A549 (cell line): ENCODE results near the gene SLC27A2. TPM values are rescaled to one million over a fixed set of nuclear protein-coding genes. Genes with fewer than 3 reads are reported as not detected.
"Not testable (repeated sequence)": the region's sequence is repeated elsewhere in the genome, so short reads cannot be mapped to it uniquely, and the experiment has no call there.

ENCODE experiments used
- ATAC-seq, 2 experiments: fragments of 200-7000 bp in 1 of 2; fragments of >200 bp in 1 of 2; cut with Nextera tagmentation in 1 of 2; cut with Tn5 transposase in 1 of 2; 3 replicates each; pipeline versions ENCODE4 v1.8.0 to v1.9.1; 2018 to 2020; ENCODE audit warnings: mild to moderate bottlenecking in 1 of 2, moderate library complexity in 1 of 2
- CTCF ChIA-PET: fragments of 300-600 bp; sonication (Branson Sonifier 250); formaldehyde crosslinking; extraction: SDS; loops from one replicate; lab custom pipeline; 2021; ENCODE audit warnings: antibody characterized with exemption, inconsistent platforms; lab: Yijun Ruan, JAX
- POLR2A ChIA-PET: fragments of 350-600 bp; formaldehyde crosslinking; extraction: SDS; loops from one replicate; lab custom pipeline; 2021; ENCODE audit warnings: antibody characterized with exemption, inconsistent platforms; lab: Yijun Ruan, JAX
- DNase-seq, 2 experiments: peaks; one replicate each; pipeline versions ENCODE4 v3.0.0 to v3.0.0-alpha.2; 2011 to 2016; ENCODE audit warnings: low read depth in 1 of 2, low spot score in 1 of 2
- FAIRE-seq: peaks from 2 replicates; lab custom pipeline; 2011; peaks lifted over from hg19 to GRCh38; lab: Jason Lieb, UNC
- H3K27ac ChIP-seq, 2 experiments: fragments of >200 bp; sonication (Bioruptor Twin); formaldehyde crosslinking; 3 replicates each; pipeline ENCODE4 v1.5.1; 2016 to 2017
- H3K4me1 ChIP-seq: fragments of >200 bp; sonication (Bioruptor Twin); formaldehyde crosslinking; 3 replicates; pipeline ENCODE4 v1.6.1; 2016
- H3K4me2 ChIP-seq: fragments of >200 bp; sonication (Bioruptor Twin); formaldehyde crosslinking; 3 replicates; pipeline ENCODE4 v1.6.1; 2016
- H3K4me3 ChIP-seq: fragments of >200 bp; sonication (Bioruptor Twin); formaldehyde crosslinking; 3 replicates; pipeline ENCODE4 v1.5.1; 2016
- H3K9me3 ChIP-seq: fragments of >200 bp; sonication (Bioruptor Twin); formaldehyde crosslinking; 3 replicates; pipeline ENCODE4 v1.6.1; 2016
- CBX2 ChIP-seq: fragments of 200-600 bp; sonication (generic); IDR thresholded peaks from 2 replicates; pipeline ENCODE4 v1.6.1; 2016; ENCODE audit warnings: low read depth, mild to moderate bottlenecking, borderline replicate concordance
- CBX8 ChIP-seq: fragments of 200-600 bp; sonication (generic); IDR thresholded peaks from 2 replicates; pipeline ENCODE4 v1.6.1; 2016
- CHD2 ChIP-seq: fragments of 150-350 bp; IDR thresholded peaks from 2 replicates; pipeline ENCODE4 v1.6.1; 2014; ENCODE audit warnings: low read length; ENCODE audit not compliant: partially characterized antibody
- CHD4 ChIP-seq: fragments of 200-600 bp; sonication (generic); IDR thresholded peaks from 2 replicates; pipeline ENCODE4 v1.6.1; 2016; ENCODE audit warnings: antibody characterized with exemption, mild to moderate bottlenecking, borderline replicate concordance
- EP300 ChIP-seq, 2 experiments: fragments of >200 bp; sonication (Bioruptor Twin); formaldehyde crosslinking; IDR thresholded peaks; 2 replicates in 1 of 2; 3 replicates in 1 of 2; pipeline ENCODE4 v1.6.1; 2016 to 2017
- ESRRA ChIP-seq: fragments of 150-350 bp; IDR thresholded peaks from 2 replicates; pipeline ENCODE4 v1.6.1; 2014; ENCODE audit warnings: mild to moderate bottlenecking, low read length, borderline replicate concordance
- FOSL2 ChIP-seq, 2 experiments: fragments of 450-650 bp in 1 of 2; fragments of >200 bp in 1 of 2; sonication (Bioruptor Twin) in 1 of 2; formaldehyde crosslinking; IDR thresholded peaks; 2 replicates each; pipeline versions ENCODE4 v1.5.0 to v1.6.1; 2016 to 2020; ENCODE audit warnings: mild to moderate bottlenecking in 1 of 2, moderate library complexity in 1 of 2
- HDAC2 ChIP-seq: fragments of 200-600 bp; sonication (generic); IDR thresholded peaks from 2 replicates; pipeline ENCODE4 v1.6.1; 2016
- HEYL ChIP-seq: fragments of 250-450 bp; sonication (Bioruptor Pico); IDR thresholded peaks from 2 replicates; pipeline ENCODE4 v1.8.0; 2021; ENCODE audit warnings: mild to moderate bottlenecking, moderate library complexity
- HOXA7 ChIP-seq: fragments of 250-450 bp; sonication (Bioruptor Pico); IDR thresholded peaks from 2 replicates; pipeline ENCODE4 v1.5.0; 2020; ENCODE audit warnings: mild to moderate bottlenecking, moderate library complexity
- MYC ChIP-seq: IDR thresholded peaks from 2 replicates; pipeline ENCODE4 v1.6.1; 2012; ENCODE audit warnings: mild to moderate bottlenecking, inconsistent platforms, low read length, improper control_type of control experiment, borderline replicate concordance
- RAD21 ChIP-seq, 2 experiments: fragments of >200 bp in 1 of 2; sonication (Bioruptor Twin) in 1 of 2; formaldehyde crosslinking in 1 of 2; IDR thresholded peaks in 1 of 2; conservative IDR thresholded peaks in 1 of 2; 2 replicates in 1 of 2; 3 replicates in 1 of 2; pipeline ENCODE4 v1.6.1; 2012 to 2018; ENCODE audit warnings: inconsistent platforms in 1 of 2
- RNF2 ChIP-seq: fragments of 200-600 bp; sonication (generic); IDR thresholded peaks from 2 replicates; pipeline ENCODE4 v1.6.1; 2016; ENCODE audit warnings: low read depth, mild to moderate bottlenecking, antibody characterized with exemption, moderate library complexity, borderline replicate concordance
- SMC3 ChIP-seq: fragments of >200 bp; sonication (Bioruptor Twin); formaldehyde crosslinking; IDR thresholded peaks from 3 replicates; pipeline ENCODE4 v1.6.1; 2018; ENCODE audit warnings: inconsistent platforms
- TFCP2L1 ChIP-seq: fragments of 250-450 bp; sonication (Bioruptor Pico); IDR thresholded peaks from 2 replicates; pipeline ENCODE4 v1.5.0; 2021; ENCODE audit warnings: mild to moderate bottlenecking
- ZSCAN20 ChIP-seq: fragments of 250-450 bp; sonication (Bioruptor Pico); IDR thresholded peaks from 2 replicates; pipeline ENCODE4 v1.8.0; 2022; ENCODE audit warnings: mild to moderate bottlenecking, moderate library complexity
- WGBS: methylation state at CpG from one replicate; pipeline ENCODE4 v1.1.6; 2017; ENCODE audit errors: missing lambda C conversion rate; 5-methylcytosine and 5-hydroxymethylcytosine counted together
- polyA minus RNA-seq: library from RNA; depleted of rRNA, polyadenylated mRNA; stranded (reverse); fragments of >200 nt; gene quantifications from 2 replicates; pipeline ENCODE4 v1.2.3, GENCODE V29; 2011; rRNA and poly(A)+ RNA removed
- polyA plus RNA-seq, 4 experiments: library from polyadenylated mRNA; depleted of rRNA in 3 of 4; stranded (reverse); fragments of >200 nt; fragmentation: RNase III in 1 of 4; extraction: RNeasy Plus Mini Kit Qiagen cat#74134 plus additional on column Dnase treatment in 1 of 4; gene quantifications; 2 replicates in 3 of 4; 3 replicates in 1 of 4; pipeline ENCODE4 v1.2.3, GENCODE V29; 2011 to 2017
- TF ChIP-seq, protein P1 (sequence below): fragments of >200 bp; sonication (Bioruptor Twin); formaldehyde crosslinking; IDR thresholded peaks from 3 replicates; pipeline ENCODE4 v1.6.1; 2016
- TF ChIP-seq, protein P2 (sequence below): IDR thresholded peaks from 2 replicates; pipeline ENCODE4 v1.6.1; 2012
- TF ChIP-seq, protein P3 (sequence below): fragments of 450-650 bp; IDR thresholded peaks from 2 replicates; pipeline ENCODE4 v1.6.1; 2014; ENCODE audit warnings: antibody characterized with exemption
- TF ChIP-seq, protein P4 (sequence below): fragments of 250-450 bp; sonication (Bioruptor Pico); IDR thresholded peaks from 2 replicates; pipeline ENCODE4 v1.5.0; 2021; ENCODE audit warnings: mild to moderate bottlenecking, moderate library complexity, borderline replicate concordance
- TF ChIP-seq, protein P5 (sequence below): fragments of 200-600 bp; sonication (generic); IDR thresholded peaks from 2 replicates; pipeline ENCODE4 v1.6.1; 2016; ENCODE audit warnings: antibody characterized with exemption, mild to moderate bottlenecking, moderate library complexity
- TF ChIP-seq, protein P6 (sequence below): IDR thresholded peaks from 2 replicates; pipeline ENCODE4 v1.6.1; 2012
- TF ChIP-seq, protein P7 (sequence below): fragments of >200 bp; sonication (Bioruptor Twin); formaldehyde crosslinking; IDR thresholded peaks from 3 replicates; pipeline ENCODE4 v1.5.1; 2016

Gene SLC27A2
- polyA plus RNA-seq (2011; rRNA removed) (42.8 and 44.1 TPM in 2 replicates), polyA plus RNA-seq (2017; fragmentation: RNase III; extraction: RNeasy Plus Mini Kit Qiagen cat#74134 plus additional on column Dnase treatment) (36.0 to 45.2 TPM (median 39.7 TPM) in 3 replicates), polyA minus RNA-seq (27.6 and 28.5 TPM in 2 replicates)
- 13.0 and 16.5 TPM in 2 replicates for polyA plus RNA-seq (2012; cell fraction: cytosol; rRNA removed)
- 21.3 and 31.8 TPM in 2 replicates for polyA plus RNA-seq (2012; cell fraction: nucleus; rRNA removed)

DNA sequence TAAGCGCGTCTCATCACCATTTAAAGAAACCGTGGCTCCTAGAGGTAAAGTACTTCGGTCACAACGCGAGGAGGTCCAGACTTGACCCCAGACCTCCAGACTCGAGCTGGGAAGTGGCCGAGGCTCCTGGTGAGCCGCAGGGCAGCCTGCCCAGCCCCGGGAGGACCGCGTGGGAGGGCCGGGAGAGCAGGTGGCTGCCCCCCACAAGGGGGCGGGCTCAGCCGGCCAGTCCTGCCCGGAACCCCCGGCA is at the start of gene SLC27A2:
Gene SLC27A2 (plus strand): TSS at position 228 of the 250 bp plus-strand sequence. CDS start 232 bp downstream, outside the sequence.
- POLR2A ChIA-PET = interaction anchor here (0.6 to 1.0 kb wide), 3 partner anchors 9 to 333 kb away, joined by 3 to 8 read pairs (median 4); no protein-coding TSS in a partner anchor

DNA sequence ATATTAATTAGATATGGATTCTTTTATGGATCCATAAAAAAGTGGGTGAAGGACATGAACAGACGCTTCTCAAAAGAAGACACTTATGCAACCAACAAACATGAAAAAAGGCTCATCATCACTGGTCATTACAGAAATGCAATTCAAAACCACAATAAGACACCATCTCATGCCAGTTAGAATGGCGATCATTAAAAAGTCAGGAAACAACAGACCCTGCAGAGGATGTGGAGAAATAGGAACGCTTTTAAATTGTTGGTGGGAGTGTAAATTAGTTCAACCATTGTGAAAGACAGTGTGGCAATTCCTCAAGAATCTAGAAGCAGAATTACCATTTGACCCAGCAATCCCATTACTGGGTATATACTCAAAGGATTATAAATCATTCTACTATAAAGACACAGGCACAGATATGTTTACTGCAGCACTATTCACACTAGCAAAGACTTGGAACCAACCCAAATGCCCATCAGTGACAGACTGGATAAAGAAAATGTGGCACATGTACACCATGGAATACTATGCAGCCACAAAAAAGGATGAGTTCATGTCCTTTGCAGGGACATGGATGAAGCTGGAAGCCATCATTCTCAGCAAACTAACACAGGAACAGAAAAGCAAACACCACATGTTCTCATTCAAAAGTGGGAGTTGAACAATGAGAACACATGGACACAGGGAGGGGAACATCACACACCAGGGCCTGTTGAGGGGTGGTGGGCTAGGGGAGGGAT is 49.6 kb upstream of the SLC27A2 start:
- WGBS = 90% methylated on average over 3 of the region's 3 CpGs
- ATAC-seq, H3K9me3 ChIP-seq, FAIRE-seq, DNase-seq, H3K4me3 ChIP-seq, POLR2A ChIA-PET, H3K4me2 ChIP-seq, H3K27ac ChIP-seq: not testable (repeated sequence)
- H3K4me1 ChIP-seq = peaks cover 39% of the 10 kb centered on the region
- CTCF ChIA-PET = interaction anchor here (1.3 kb wide), 1 partner anchor 12 kb away, joined by 6 read pairs; no protein-coding TSS in a partner anchor

More for the DNA sequence above, at the start of gene SLC27A2:
- Histone ChIP-seq H3K4me2 (peak within 1 kb of the TSS; percentile 95), H3K27ac (peak within 1 kb of the TSS; percentile 76 to 88), H3K4me1 (peaks cover 27% of the 10 kb centered on the region; the same call in 2 of the 3 replicates), H3K4me3 (peak within 1 kb of the TSS; percentile 73), H3K9me3 (no peaks in the 10 kb centered on the region)
- DNase-seq (peak; percentile 51 to 66), ATAC-seq (peak; percentile 87 to 91), FAIRE-seq (no peak)
- TF ChIP-seq ZSCAN20 (CRISPR knock-in tag) = no peak
- TF ChIP-seq CBX8 = no peak
- TF ChIP-seq HDAC2 = no peak
- no peak for TF ChIP-seq CHD2
- no peak for TF ChIP-seq RNF2
- TF ChIP-seq HEYL (CRISPR knock-in tag) = no peak
- TF ChIP-seq, protein P1, sequence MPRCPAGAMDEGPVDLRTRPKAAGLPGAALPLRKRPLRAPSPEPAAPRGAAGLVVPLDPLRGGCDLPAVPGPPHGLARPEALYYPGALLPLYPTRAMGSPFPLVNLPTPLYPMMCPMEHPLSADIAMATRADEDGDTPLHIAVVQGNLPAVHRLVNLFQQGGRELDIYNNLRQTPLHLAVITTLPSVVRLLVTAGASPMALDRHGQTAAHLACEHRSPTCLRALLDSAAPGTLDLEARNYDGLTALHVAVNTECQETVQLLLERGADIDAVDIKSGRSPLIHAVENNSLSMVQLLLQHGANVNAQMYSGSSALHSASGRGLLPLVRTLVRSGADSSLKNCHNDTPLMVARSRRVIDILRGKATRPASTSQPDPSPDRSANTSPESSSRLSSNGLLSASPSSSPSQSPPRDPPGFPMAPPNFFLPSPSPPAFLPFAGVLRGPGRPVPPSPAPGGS = no peak
- TF ChIP-seq RAD21 (conservative IDR thresholded peaks at IDR 0.05 in 1 of 2, IDR thresholded peaks at IDR 0.05 in 1 of 2) = peak; percentile 38 to 67; a peak in 3 of 5 replicates
- TF ChIP-seq EP300 (IDR thresholded peaks at IDR 0.05) = no peak
- TF ChIP-seq MYC = peak; percentile 32; the same call in 1 of the 2 replicates
- TF ChIP-seq, protein P2, sequence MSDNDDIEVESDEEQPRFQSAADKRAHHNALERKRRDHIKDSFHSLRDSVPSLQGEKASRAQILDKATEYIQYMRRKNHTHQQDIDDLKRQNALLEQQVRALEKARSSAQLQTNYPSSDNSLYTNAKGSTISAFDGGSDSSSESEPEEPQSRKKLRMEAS = peak; percentile 82
- TF ChIP-seq, protein P3, sequence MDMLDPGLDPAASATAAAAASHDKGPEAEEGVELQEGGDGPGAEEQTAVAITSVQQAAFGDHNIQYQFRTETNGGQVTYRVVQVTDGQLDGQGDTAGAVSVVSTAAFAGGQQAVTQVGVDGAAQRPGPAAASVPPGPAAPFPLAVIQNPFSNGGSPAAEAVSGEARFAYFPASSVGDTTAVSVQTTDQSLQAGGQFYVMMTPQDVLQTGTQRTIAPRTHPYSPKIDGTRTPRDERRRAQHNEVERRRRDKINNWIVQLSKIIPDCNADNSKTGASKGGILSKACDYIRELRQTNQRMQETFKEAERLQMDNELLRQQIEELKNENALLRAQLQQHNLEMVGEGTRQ = no peak
- TF ChIP-seq FOSL2 (IDR thresholded peaks at IDR 0.05) = no peak
- no peak for TF ChIP-seq FOSL2 (CRISPR knock-in tag; IDR thresholded peaks at IDR 0.05)
- no peak for TF ChIP-seq CHD4
- 0 out of 2 replicates have a peak, but pooled peaks have one; percentile 46 for TF ChIP-seq TFCP2L1
- TF ChIP-seq, protein P4, sequence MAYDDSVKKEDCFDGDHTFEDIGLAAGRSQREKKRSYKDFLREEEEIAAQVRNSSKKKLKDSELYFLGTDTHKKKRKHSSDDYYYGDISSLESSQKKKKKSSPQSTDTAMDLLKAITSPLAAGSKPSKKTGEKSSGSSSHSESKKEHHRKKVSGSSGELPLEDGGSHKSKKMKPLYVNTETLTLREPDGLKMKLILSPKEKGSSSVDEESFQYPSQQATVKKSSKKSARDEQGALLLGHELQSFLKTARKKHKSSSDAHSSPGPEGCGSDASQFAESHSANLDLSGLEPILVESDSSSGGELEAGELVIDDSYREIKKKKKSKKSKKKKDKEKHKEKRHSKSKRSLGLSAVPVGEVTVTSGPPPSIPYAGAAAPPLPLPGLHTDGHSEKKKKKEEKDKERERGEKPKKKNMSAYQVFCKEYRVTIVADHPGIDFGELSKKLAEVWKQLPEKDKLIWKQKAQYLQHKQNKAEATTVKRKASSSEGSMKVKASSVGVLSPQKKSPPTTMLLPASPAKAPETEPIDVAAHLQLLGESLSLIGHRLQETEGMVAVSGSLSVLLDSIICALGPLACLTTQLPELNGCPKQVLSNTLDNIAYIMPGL (CRISPR knock-in tag) = no peak
- TF ChIP-seq HOXA7 = no peak
- TF ChIP-seq ESRRA = no peak
- TF ChIP-seq CBX2 = no peak
- TF ChIP-seq, protein P5, sequence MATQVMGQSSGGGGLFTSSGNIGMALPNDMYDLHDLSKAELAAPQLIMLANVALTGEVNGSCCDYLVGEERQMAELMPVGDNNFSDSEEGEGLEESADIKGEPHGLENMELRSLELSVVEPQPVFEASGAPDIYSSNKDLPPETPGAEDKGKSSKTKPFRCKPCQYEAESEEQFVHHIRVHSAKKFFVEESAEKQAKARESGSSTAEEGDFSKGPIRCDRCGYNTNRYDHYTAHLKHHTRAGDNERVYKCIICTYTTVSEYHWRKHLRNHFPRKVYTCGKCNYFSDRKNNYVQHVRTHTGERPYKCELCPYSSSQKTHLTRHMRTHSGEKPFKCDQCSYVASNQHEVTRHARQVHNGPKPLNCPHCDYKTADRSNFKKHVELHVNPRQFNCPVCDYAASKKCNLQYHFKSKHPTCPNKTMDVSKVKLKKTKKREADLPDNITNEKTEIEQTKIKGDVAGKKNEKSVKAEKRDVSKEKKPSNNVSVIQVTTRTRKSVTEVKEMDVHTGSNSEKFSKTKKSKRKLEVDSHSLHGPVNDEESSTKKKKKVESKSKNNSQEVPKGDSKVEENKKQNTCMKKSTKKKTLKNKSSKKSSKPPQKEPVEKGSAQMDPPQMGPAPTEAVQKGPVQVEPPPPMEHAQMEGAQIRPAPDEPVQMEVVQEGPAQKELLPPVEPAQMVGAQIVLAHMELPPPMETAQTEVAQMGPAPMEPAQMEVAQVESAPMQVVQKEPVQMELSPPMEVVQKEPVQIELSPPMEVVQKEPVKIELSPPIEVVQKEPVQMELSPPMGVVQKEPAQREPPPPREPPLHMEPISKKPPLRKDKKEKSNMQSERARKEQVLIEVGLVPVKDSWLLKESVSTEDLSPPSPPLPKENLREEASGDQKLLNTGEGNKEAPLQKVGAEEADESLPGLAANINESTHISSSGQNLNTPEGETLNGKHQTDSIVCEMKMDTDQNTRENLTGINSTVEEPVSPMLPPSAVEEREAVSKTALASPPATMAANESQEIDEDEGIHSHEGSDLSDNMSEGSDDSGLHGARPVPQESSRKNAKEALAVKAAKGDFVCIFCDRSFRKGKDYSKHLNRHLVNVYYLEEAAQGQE = no peak
- TF ChIP-seq, protein P6, sequence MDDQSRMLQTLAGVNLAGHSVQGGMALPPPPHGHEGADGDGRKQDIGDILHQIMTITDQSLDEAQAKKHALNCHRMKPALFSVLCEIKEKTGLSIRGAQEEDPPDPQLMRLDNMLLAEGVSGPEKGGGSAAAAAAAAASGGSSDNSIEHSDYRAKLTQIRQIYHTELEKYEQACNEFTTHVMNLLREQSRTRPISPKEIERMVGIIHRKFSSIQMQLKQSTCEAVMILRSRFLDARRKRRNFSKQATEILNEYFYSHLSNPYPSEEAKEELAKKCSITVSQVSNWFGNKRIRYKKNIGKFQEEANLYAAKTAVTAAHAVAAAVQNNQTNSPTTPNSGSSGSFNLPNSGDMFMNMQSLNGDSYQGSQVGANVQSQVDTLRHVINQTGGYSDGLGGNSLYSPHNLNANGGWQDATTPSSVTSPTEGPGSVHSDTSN = no peak
- TF ChIP-seq, protein P7, sequence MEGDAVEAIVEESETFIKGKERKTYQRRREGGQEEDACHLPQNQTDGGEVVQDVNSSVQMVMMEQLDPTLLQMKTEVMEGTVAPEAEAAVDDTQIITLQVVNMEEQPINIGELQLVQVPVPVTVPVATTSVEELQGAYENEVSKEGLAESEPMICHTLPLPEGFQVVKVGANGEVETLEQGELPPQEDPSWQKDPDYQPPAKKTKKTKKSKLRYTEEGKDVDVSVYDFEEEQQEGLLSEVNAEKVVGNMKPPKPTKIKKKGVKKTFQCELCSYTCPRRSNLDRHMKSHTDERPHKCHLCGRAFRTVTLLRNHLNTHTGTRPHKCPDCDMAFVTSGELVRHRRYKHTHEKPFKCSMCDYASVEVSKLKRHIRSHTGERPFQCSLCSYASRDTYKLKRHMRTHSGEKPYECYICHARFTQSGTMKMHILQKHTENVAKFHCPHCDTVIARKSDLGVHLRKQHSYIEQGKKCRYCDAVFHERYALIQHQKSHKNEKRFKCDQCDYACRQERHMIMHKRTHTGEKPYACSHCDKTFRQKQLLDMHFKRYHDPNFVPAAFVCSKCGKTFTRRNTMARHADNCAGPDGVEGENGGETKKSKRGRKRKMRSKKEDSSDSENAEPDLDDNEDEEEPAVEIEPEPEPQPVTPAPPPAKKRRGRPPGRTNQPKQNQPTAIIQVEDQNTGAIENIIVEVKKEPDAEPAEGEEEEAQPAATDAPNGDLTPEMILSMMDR = peak; percentile 52
- TF ChIP-seq SMC3 = peak; percentile 67
- CTCF ChIA-PET = interaction anchor here (0.7 to 10.0 kb wide), 21 partner anchors 8 to 134 kb away, joined by 3 to 87 read pairs (median 4); no protein-coding TSS in a partner anchor
- WGBS = 20% methylated on average over 13 of the region's 17 CpGs
